ENCODE measurements around the gene MYEOV.

The MYEOV gene

GRCh38 chr11:69293819-69294505 is at the start of gene MYEOV:
Gene MYEOV, plus strand, starts transcription at chr11:69294155. Its CDS starts 1,200 bp downstream, at chr11:69295355.
- DNase-seq: peak; percentile 49 to 58

- no peak for DNase-seq
Measured at GRCh38 chr11:69244266-69244665, 49.7 kb upstream of the MYEOV start.

- DNase-seq: no peak
Measured at GRCh38 chr11:69245041-69245440, 48.9 kb upstream of the MYEOV start.

- DNase-seq: no peak
Measured at GRCh38 chr11:69245491-69246345, 48.2 kb upstream of the MYEOV start.

GRCh38 chr11:69249311-69250185 is 44.4 kb upstream of the MYEOV start:
- no peak for DNase-seq

GRCh38 chr11:69250186-69251056 is 43.5 kb upstream of the MYEOV start:
- no peak for DNase-seq

GRCh38 chr11:69251057-69251393 is 42.9 kb upstream of the MYEOV start:
- no peak for DNase-seq

GRCh38 chr11:69251639-69252489 is 42.1 kb upstream of the MYEOV start:
- DNase-seq: no peak

GRCh38 chr11:69252490-69252837 is 41.5 kb upstream of the MYEOV start:
- no peak for DNase-seq

GRCh38 chr11:69253028-69253427 is 40.9 kb upstream of the MYEOV start:
- DNase-seq: no peak

GRCh38 chr11:69257134-69257533 is 36.8 kb upstream of the MYEOV start:
- no peak for DNase-seq

- DNase-seq: no peak
Measured at GRCh38 chr11:69257838-69258658, 35.9 kb upstream of the MYEOV start.

- DNase-seq: no peak
Measured at GRCh38 chr11:69259096-69259495, 34.9 kb upstream of the MYEOV start.

- no peak for DNase-seq
Measured at GRCh38 chr11:69260622-69261021, 33.3 kb upstream of the MYEOV start.

- DNase-seq: no peak
Measured at GRCh38 chr11:69261116-69261515, 32.8 kb upstream of the MYEOV start.

GRCh38 chr11:69262918-69263735 is 30.8 kb upstream of the MYEOV start:
- DNase-seq: no peak

GRCh38 chr11:69263736-69264052 is 30.3 kb upstream of the MYEOV start:
- no peak for DNase-seq

- no peak for DNase-seq
Measured at GRCh38 chr11:69264486-69264885, 29.5 kb upstream of the MYEOV start.

GRCh38 chr11:69265210-69265609 is 28.7 kb upstream of the MYEOV start:
- no peak for DNase-seq
